Measurements from ENCODE around the gene CTIF. TPM values are rescaled to one million over a fixed set of nuclear protein-coding genes. Genes with fewer than 3 reads are reported as not detected.

CTIF gene
- total RNA-seq, 1 donor from 2014 or later, result 15.0 TPM

DNA sequence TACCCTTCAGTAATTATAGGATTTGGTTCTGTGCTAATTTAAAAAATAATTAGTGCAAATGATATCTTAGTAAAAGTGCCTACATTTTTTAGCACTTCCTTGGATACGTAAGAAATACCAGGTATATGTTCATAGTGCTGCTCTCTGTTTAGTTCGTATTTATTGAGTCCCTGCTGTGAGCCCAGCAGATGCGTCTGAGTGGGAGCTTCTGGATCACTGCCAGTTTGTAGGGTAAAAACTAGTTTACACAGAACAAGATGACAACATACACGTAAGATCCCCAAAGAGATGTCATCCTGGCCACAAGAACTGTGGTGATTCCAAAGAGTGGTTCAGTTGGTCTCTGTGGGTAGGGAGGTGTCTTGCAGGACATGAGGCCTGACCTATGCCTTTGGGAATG lies 103.2 kb downstream of the CTIF start:
- no peak for DNase-seq (ENCODE audit: low read depth)
- Histone ChIP-seq H3K4me3 (ENCODE audit: low read depth, low read length) (no peak overlapping the region), H3K36me3 (ENCODE audit: control insufficient read depth, insufficient read depth, low read length) (peaks cover 15% of the 10 kb centered on the region), H3K27me3 (ENCODE audit: control insufficient read depth, insufficient read depth, low read length) (no peaks in the 10 kb centered on the region)
- no peak for TF ChIP-seq CTCF (IDR thresholded peaks at IDR 0.05; ENCODE audit: insufficient read depth, low read length, severe bottlenecking)
- peak; percentile 23 for FAIRE-seq

GRCh38 chr18:48642503-48642902 lies 103.7 kb downstream of the CTIF start:
- FAIRE-seq (peak; percentile 92), DNase-seq (ENCODE audit: low read depth) (no peak)
- Histone ChIP-seq H3K36me3 (ENCODE audit: control insufficient read depth, insufficient read depth, low read length) (peaks cover 15% of the 10 kb centered on the region), H3K4me3 (ENCODE audit: low read depth, low read length) (no peak overlapping the region), H3K27me3 (ENCODE audit: control insufficient read depth, insufficient read depth, low read length) (no peaks in the 10 kb centered on the region)
- no peak for TF ChIP-seq CTCF (IDR thresholded peaks at IDR 0.05; ENCODE audit: insufficient read depth, low read length, severe bottlenecking)

DNA sequence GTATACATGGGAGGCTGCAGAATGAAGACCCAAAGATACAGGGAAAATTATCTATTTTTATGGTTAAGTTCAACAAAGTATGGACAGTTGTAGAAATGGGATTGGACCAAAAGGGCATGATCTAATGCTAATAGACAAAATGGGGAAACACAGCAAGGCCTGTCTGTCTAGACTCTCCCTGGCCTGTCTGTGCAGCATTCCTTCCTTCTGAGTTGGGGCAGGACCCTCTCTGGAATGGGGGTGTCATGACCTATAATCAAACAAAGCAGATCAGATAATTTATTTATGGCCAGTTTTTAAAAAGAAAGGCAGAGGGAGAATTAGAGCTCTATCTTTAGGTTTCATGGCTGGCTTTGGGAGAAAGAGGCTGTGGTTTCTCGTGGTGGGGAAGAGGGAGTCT lies 104.4 kb downstream of the CTIF start:
- H3K4me3 ChIP-seq (ENCODE audit: low read depth, low read length), result no peak overlapping the region
- TF ChIP-seq CTCF (IDR thresholded peaks at IDR 0.05; ENCODE audit: insufficient read depth, low read length, severe bottlenecking), result no peak
- FAIRE-seq (no peak), DNase-seq (ENCODE audit: low read depth) (no peak)
- H3K36me3 ChIP-seq (ENCODE audit: control insufficient read depth, insufficient read depth, low read length), result peaks cover 11% of the 10 kb centered on the region
- no peaks in the 10 kb centered on the region for H3K27me3 ChIP-seq (ENCODE audit: control insufficient read depth, insufficient read depth, low read length)

DNA sequence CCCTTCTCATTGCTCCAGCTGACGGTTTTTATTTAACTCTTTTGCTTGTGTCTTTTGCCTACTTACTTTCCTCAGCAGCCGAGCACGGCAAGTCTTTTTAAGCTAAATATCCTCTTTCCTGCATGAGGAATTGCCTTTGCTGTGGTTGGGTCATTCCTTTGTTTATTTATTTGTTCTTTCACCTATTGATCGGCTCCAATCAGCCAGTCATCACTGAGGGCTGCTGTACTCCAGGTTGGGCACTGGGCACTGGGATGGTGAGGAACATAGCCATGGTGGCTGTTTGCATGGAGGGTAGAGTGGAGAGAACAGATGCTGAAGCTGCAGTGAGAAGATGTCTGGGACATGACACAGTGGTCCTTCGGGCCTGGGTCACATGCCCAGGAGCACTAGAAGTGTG lies 105.2 kb downstream of the CTIF start:
- FAIRE-seq (peak; percentile 77), DNase-seq (ENCODE audit: low read depth) (no peak)
- peaks cover 11% of the 10 kb centered on the region for H3K36me3 ChIP-seq (ENCODE audit: control insufficient read depth, insufficient read depth, low read length)
- TF ChIP-seq CTCF (IDR thresholded peaks at IDR 0.05; ENCODE audit: insufficient read depth, low read length, severe bottlenecking), result no peak
- no peaks in the 10 kb centered on the region for H3K27me3 ChIP-seq (ENCODE audit: control insufficient read depth, insufficient read depth, low read length)
- no peak overlapping the region for H3K4me3 ChIP-seq (ENCODE audit: low read depth, low read length)

GRCh38 chr18:48645427-48646002 lies 106.7 kb downstream of the CTIF start:
- DNase-seq (ENCODE audit: low read depth) (no peak), FAIRE-seq (no peak)
- TF ChIP-seq CTCF (IDR thresholded peaks at IDR 0.05; ENCODE audit: insufficient read depth, low read length, severe bottlenecking), result no peak
- Histone ChIP-seq H3K27me3 (ENCODE audit: control insufficient read depth, insufficient read depth, low read length) (no peaks in the 10 kb centered on the region), H3K4me3 (ENCODE audit: low read depth, low read length) (no peak overlapping the region), H3K36me3 (ENCODE audit: control insufficient read depth, insufficient read depth, low read length) (peaks cover 4% of the 10 kb centered on the region)

DNA sequence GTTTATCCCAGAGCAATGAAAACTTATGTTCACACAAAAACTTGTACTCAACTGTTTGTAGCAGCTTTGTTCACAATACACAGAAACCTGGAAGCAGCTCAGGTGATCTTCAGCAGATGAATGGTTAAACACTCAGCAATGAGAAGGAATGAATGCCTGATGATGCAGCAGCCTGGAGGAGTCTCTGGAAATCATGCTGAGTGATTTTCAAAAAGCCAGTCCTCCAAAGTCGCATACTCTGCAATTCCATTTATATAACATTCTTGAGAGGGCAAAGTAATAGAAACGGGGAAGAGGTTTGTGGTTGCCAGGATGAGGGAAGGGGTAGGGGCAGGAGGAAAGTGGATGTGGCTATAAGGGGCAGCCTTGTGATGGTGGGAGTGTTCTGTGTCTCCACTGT lies 108.1 kb downstream of the CTIF start:
- FAIRE-seq, result no peak
- Histone ChIP-seq H3K4me3 (ENCODE audit: low read depth, low read length) (no peak overlapping the region), H3K36me3 (ENCODE audit: control insufficient read depth, insufficient read depth, low read length) (peaks cover 4% of the 10 kb centered on the region), H3K27me3 (ENCODE audit: control insufficient read depth, insufficient read depth, low read length) (no peaks in the 10 kb centered on the region)
- DNase-seq (ENCODE audit: low read depth), result no peak
- TF ChIP-seq CTCF (IDR thresholded peaks at IDR 0.05; ENCODE audit: insufficient read depth, low read length, severe bottlenecking), result no peak
